Measurements from ENCODE around the gene ALG13.
"Not testable (repeated sequence)": the region's sequence is repeated elsewhere in the genome, so short reads cannot be mapped to it uniquely, and the experiment has no call there.

The ALG13 gene

DNA sequence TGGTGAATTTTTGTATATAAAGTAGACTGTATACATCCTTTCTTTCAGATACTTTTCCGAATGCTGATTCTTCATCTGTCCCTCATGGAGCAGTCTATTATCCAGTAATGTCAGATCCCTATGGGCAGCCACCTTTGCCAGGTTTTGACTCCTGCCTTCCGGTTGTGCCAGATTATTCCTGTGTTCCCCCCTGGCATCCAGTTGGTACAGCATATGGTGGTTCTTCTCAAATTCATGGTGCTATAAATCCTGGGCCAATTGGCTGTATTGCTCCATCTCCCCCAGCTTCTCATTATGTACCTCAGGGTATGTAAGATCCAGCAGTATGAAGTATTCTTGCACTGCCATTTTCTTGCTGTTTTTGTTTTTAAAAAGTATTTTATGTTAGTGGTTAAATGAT lies 78.7 kb downstream of the ALG13 start:
- DNase-seq (ENCODE audit: low read depth in 2 of 2): no peak

DNA sequence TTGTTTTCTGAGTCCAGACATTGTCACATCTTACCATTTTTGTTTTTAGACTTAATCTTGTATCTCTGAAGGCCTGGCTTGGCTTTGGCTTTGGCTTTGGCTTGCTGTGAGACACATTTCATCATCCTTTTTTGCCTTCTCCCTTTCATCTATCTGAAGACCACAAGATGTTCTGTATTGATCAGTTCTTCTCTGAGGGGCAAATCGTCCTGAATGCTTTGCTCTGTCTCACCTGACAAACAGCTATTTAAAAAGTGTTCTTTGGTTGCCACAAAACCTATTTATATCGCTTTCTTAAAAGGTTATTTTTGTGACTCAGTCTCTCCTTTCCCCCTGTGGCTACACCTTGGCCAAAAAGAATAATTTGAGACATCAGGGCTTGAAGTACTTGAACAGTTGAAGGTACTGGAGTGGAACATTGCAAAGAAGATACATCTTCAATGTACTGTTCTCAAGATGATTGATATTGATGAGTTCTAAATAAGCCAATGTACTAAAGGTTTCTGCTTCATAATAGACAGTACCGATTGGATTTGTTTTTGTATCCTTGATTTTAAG lies 80.7 kb downstream of the ALG13 start:
- no peak for DNase-seq (ENCODE audit: low read depth in 2 of 2)

GRCh38 chrX:111778591-111778990 lies 97.6 kb downstream of the ALG13 start:
- DNase-seq (ENCODE audit: low read depth in 2 of 2): no peak

- no peak for DNase-seq (ENCODE audit: low read depth in 2 of 2)
These were observed 98.6 kb downstream of the ALG13 start for GRCh38 chrX:111779582-111779981.

GRCh38 chrX:111784667-111785066 lies 103.7 kb downstream of the ALG13 start:
- no peak for DNase-seq (ENCODE audit: low read depth in 2 of 2)

DNA sequence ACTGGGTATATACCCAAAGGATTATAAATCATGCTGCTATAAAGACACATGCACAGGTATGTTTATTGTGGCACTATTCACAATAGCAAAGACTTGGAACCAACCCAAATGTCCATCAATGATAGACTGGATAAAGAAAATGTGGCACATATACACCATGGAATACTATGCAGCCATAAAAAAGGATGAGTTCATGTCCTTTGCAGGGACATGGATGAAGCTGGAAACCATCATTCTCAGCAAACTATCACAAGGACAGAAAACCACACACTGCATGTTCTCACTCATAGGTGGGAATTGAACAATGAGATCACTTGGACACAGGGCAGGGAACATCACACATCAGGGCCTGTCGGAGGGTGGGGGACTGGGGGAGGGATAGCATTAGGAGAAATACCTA lies 109.1 kb downstream of the ALG13 start:
- DNase-seq (ENCODE audit: low read depth in 2 of 2): not testable (repeated sequence)

All from stimulated activated CD8-positive, alpha-beta memory T cell treated with anti-CD3 and anti-CD28 coated beads, Interleukin-15, amount 100 ng/mL, for 4 hours (primary cell).